ENCODE results near the gene ARHGEF10L.
"Not testable (repeated sequence)": the region's sequence is repeated elsewhere in the genome, so short reads cannot be mapped to it uniquely, and the experiment has no call there.

The ARHGEF10L gene

GRCh38 chr1:17746281-17746680 lies 206.8 kb downstream of the ARHGEF10L start:
- FAIRE-seq; DNase-seq (ENCODE audit: extremely low spot score, insufficient read length, low read depth): not testable (repeated sequence)

GRCh38 chr1:17746920-17747319 lies 207.4 kb downstream of the ARHGEF10L start:
- FAIRE-seq: no peak
- no peak for DNase-seq (ENCODE audit: extremely low spot score, insufficient read length, low read depth)
